SJCRH30 (cell line): ENCODE results near the gene COL4A2. TPM values are rescaled to one million over a fixed set of nuclear protein-coding genes. Genes with fewer than 3 reads are reported as not detected.

Experiments used
- DNase-seq, 2 experiments: peaks; one replicate each; pipeline ENCODE4 v3.0.0-alpha.2; 2015 to 2020
- H3K27ac ChIP-seq: fragments of 250-450 bp; sonication (Bioruptor Pico); 2 replicates; pipeline ENCODE4 v1.5.1; 2020; ENCODE audit warnings: mild to moderate bottlenecking, moderate library complexity
- H3K27me3 ChIP-seq: fragments of 250-450 bp; sonication (Bioruptor Pico); 2 replicates; pipeline ENCODE4 v1.5.1; 2020; ENCODE audit warnings: mild to moderate bottlenecking, moderate library complexity
- H3K36me3 ChIP-seq: fragments of 250-450 bp; sonication (Bioruptor Pico); 2 replicates; pipeline ENCODE4 v1.5.1; 2020; ENCODE audit warnings: mild to moderate bottlenecking, moderate library complexity
- H3K4me1 ChIP-seq: fragments of 250-450 bp; sonication (Bioruptor Pico); 2 replicates; pipeline ENCODE4 v1.5.1; 2020; ENCODE audit warnings: mild to moderate bottlenecking, moderate library complexity
- H3K4me3 ChIP-seq: fragments of 250-450 bp; sonication (Bioruptor Pico); 2 replicates; pipeline ENCODE4 v1.5.1; 2020; ENCODE audit warnings: mild to moderate bottlenecking, moderate library complexity
- H3K9me3 ChIP-seq: fragments of 250-450 bp; sonication (Bioruptor Pico); replicated peaks from 2 replicates; pipeline ENCODE4 v1.5.1; 2020; ENCODE audit warnings: mild to moderate bottlenecking, moderate library complexity
- total RNA-seq: library from RNA; depleted of rRNA; stranded (reverse); fragments of >200 nt; shearing (Covaris generic); gene quantifications from 2 replicates; pipeline ENCODE4 v1.2.3, GENCODE V29; 2014

Gene COL4A2
- total RNA-seq, 1 experiment from 2014 or later = 251 TPM

- Histone ChIP-seq H3K4me1 (no peaks in the 10 kb centered on the region; the same call in 1 of the 2 replicates), H3K9me3 (no peaks in the 10 kb centered on the region), H3K36me3 (peaks cover 42% of the 10 kb centered on the region), H3K27ac (no peak overlapping the region), H3K4me3 (no peak overlapping the region), H3K27me3 (no peaks in the 10 kb centered on the region)
- DNase-seq = no peak
Observed at GRCh38 chr13:110336681-110337080, 29.6 kb downstream of the COL4A2 start.

- no peak for DNase-seq
- Histone ChIP-seq H3K27me3 (no peaks in the 10 kb centered on the region), H3K36me3 (peaks cover 37% of the 10 kb centered on the region), H3K9me3 (no peaks in the 10 kb centered on the region), H3K4me1 (no peaks in the 10 kb centered on the region), H3K27ac (no peak overlapping the region), H3K4me3 (no peak overlapping the region)
Observed at GRCh38 chr13:110337247-110337646, 30.2 kb downstream of the COL4A2 start.

GRCh38 chr13:110338441-110339101 is 31.5 kb downstream of the COL4A2 start:
- no peaks in the 10 kb centered on the region for H3K9me3 ChIP-seq
- H3K36me3 ChIP-seq = peaks cover 32% of the 10 kb centered on the region
- H3K4me1 ChIP-seq = no peaks in the 10 kb centered on the region
- H3K27ac ChIP-seq = no peak overlapping the region
- H3K27me3 ChIP-seq = no peaks in the 10 kb centered on the region
- no peak overlapping the region for H3K4me3 ChIP-seq
- no peak for DNase-seq

- no peak overlapping the region for H3K4me3 ChIP-seq
- H3K36me3 ChIP-seq = peaks cover 37% of the 10 kb centered on the region
- DNase-seq = no peak
- no peak overlapping the region for H3K27ac ChIP-seq
- H3K27me3 ChIP-seq = no peaks in the 10 kb centered on the region
- peaks cover 5% of the 10 kb centered on the region; the same call in 1 of the 2 replicates for H3K9me3 ChIP-seq
- H3K4me1 ChIP-seq = no peaks in the 10 kb centered on the region
Observed at GRCh38 chr13:110339263-110339662, 32.2 kb downstream of the COL4A2 start.

DNA sequence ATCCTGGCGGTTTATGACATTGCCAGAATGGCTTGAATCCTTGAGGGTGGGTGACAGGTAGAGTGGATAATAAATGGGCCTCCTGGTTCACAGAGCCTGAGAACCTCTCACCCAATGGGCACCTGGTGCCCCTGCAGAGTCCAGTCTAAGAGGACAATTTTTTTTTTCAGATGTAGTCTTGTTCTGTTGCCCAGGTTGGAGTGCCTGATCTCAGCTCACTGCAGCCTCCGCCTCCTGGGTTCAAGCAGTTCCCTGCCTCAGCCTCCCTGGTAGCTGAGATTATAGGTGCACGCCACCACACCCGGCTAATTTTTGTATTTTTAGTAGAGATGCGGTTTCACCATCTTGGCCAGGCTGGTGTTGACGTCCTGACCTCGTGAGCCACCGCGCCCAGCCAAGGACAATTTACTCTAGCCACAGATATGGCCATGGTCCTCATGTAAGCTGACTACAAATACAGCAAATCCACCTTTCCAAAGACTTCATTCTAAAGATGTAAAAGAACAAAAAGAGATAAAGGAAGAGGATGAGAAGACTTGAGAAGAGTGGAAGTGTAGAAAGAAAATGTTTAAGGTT is 33.0 kb downstream of the COL4A2 start:
- Histone ChIP-seq H3K9me3 (peaks cover 5% of the 10 kb centered on the region; the same call in 1 of the 2 replicates), H3K4me3 (no peak overlapping the region), H3K4me1 (no peaks in the 10 kb centered on the region), H3K27me3 (no peaks in the 10 kb centered on the region), H3K27ac (no peak overlapping the region), H3K36me3 (peaks cover 38% of the 10 kb centered on the region; the same call in 1 of the 2 replicates)
- DNase-seq = no peak

DNA sequence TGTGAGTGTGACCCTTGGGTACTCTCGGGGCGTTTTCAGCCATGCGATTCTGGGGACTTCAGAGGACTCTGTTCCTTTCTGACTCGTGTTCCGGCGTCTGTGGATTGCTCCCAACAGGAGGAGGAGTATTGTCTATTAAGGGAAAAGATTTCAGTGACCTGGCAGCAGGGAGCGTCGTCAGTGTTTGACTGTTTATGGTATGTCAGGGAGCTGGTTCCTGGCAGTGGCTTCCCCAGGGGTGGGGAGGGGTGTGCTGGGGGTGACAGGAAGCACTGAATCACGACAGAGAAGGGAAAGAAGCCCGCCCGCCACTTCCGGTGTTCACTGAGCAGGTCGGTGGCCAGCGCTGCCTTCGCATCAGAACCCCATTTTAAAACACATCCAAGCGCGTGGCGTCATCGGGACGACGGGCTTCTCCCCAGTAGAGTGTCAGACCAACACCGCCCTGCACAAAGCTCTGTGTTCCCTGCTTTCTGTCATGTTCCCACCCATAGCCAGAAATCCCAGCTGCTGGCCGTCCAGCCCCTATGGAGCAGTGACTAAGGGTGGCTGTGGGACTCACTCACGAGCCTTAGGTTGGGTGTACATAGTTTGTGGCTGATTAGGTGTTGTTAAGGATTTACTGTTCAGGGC is 33.8 kb downstream of the COL4A2 start:
- no peak for DNase-seq
- H3K4me1 ChIP-seq = no peaks in the 10 kb centered on the region
- H3K36me3 ChIP-seq = peaks cover 32% of the 10 kb centered on the region; the same call in 1 of the 2 replicates
- H3K27ac ChIP-seq = no peak overlapping the region
- no peak overlapping the region for H3K4me3 ChIP-seq
- no peaks in the 10 kb centered on the region for H3K27me3 ChIP-seq
- peaks cover 5% of the 10 kb centered on the region; the same call in 1 of the 2 replicates for H3K9me3 ChIP-seq

GRCh38 chr13:110341445-110342244 is 34.6 kb downstream of the COL4A2 start:
- Histone ChIP-seq H3K9me3 (peaks cover 5% of the 10 kb centered on the region; the same call in 1 of the 2 replicates), H3K4me1 (no peaks in the 10 kb centered on the region), H3K27ac (no peak overlapping the region)

GRCh38 chr13:110342474-110342873 is 35.4 kb downstream of the COL4A2 start:
- Histone ChIP-seq H3K9me3 (peaks cover 5% of the 10 kb centered on the region; the same call in 1 of the 2 replicates), H3K27ac (no peak overlapping the region), H3K36me3 (peaks cover 26% of the 10 kb centered on the region; the same call in 1 of the 2 replicates), H3K4me1 (peaks cover 7% of the 10 kb centered on the region; the same call in 1 of the 2 replicates), H3K4me3 (no peak overlapping the region), H3K27me3 (no peaks in the 10 kb centered on the region)
- no peak for DNase-seq

More at GRCh38 chr13:110341445-110342244, 34.6 kb downstream of the COL4A2 start:
- Histone ChIP-seq H3K36me3 (peaks cover 28% of the 10 kb centered on the region; the same call in 1 of the 2 replicates), H3K4me3 (no peak overlapping the region), H3K27me3 (no peaks in the 10 kb centered on the region)
- no peak for DNase-seq

DNA sequence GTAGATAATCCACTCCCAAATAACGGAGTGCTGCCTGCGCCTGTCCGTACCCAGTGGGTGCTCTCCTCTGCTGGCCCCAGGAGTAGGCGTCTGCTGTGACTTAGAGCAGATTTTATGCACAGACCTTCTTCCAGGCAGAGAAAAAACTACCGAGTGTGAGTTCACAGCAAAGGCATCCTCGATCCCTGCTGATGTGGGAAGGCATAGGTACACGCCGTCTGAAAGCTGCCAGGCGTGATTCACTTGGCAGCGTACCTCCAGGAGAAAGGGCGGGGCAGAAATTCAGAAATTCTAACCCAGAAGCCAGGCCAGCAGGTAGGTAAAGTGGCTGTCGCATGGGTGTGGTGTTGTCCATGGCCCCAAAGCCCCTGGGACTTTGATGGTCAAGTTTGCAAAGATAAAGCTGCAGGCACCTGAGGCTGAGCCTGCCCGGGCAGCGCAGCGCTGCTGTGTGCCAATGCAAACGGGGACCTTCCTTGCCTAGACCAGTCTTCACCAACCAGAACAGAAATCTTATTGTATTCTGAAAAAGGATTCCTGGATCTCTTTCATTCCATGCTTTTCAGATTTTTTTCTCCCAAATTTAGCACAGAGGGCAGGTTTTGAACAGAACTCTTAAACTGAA is 36.3 kb downstream of the COL4A2 start:
- H3K36me3 ChIP-seq = peaks cover 26% of the 10 kb centered on the region; the same call in 1 of the 2 replicates
- peaks cover 15% of the 10 kb centered on the region for H3K4me1 ChIP-seq
- no peak for DNase-seq
- H3K4me3 ChIP-seq = no peak overlapping the region
- H3K27ac ChIP-seq = no peak overlapping the region
- H3K9me3 ChIP-seq = peaks cover 5% of the 10 kb centered on the region; the same call in 1 of the 2 replicates
- no peaks in the 10 kb centered on the region for H3K27me3 ChIP-seq

DNA sequence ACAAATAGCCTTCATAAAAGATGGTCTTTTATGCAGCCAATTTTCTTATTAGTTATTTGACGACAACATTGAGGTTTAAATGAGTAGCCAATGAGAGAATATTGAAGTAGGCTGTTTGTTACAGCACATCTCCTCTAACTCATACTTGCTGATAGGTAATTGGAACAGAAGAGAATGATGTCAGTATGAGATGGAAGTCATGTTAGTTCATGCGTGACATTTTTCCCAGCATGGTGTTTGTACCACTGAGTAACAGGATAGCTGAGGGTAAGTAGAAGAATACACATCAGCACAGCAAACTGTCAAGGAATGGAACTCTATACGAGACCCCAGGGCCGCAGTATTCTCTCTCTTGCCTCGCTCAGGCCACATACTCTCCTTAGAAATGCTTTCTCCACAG is 37.2 kb downstream of the COL4A2 start:
- Histone ChIP-seq H3K4me1 (peaks cover 25% of the 10 kb centered on the region), H3K27me3 (no peaks in the 10 kb centered on the region), H3K4me3 (no peak overlapping the region), H3K9me3 (peaks cover 5% of the 10 kb centered on the region; the same call in 1 of the 2 replicates), H3K27ac (no peak overlapping the region), H3K36me3 (peaks cover 24% of the 10 kb centered on the region; the same call in 1 of the 2 replicates)
- no peak for DNase-seq

GRCh38 chr13:110345266-110345665 is 38.2 kb downstream of the COL4A2 start:
- Histone ChIP-seq H3K4me3 (no peak overlapping the region), H3K9me3 (peaks cover 5% of the 10 kb centered on the region; the same call in 1 of the 2 replicates), H3K27ac (no peak overlapping the region), H3K4me1 (peaks cover 34% of the 10 kb centered on the region), H3K36me3 (peaks cover 21% of the 10 kb centered on the region; the same call in 1 of the 2 replicates), H3K27me3 (no peaks in the 10 kb centered on the region)
- DNase-seq = no peak

GRCh38 chr13:110345701-110346100 is 38.6 kb downstream of the COL4A2 start:
- no peak for DNase-seq
- no peak overlapping the region for H3K27ac ChIP-seq
- no peaks in the 10 kb centered on the region for H3K27me3 ChIP-seq
- H3K36me3 ChIP-seq = peaks cover 21% of the 10 kb centered on the region; the same call in 1 of the 2 replicates
- peaks cover 5% of the 10 kb centered on the region; the same call in 1 of the 2 replicates for H3K9me3 ChIP-seq
- peaks cover 38% of the 10 kb centered on the region for H3K4me1 ChIP-seq
- no peak overlapping the region for H3K4me3 ChIP-seq

- H3K36me3 ChIP-seq = peaks cover 21% of the 10 kb centered on the region; the same call in 1 of the 2 replicates
- H3K4me1 ChIP-seq = peaks cover 39% of the 10 kb centered on the region
- no peaks in the 10 kb centered on the region for H3K27me3 ChIP-seq
- no peak overlapping the region for H3K27ac ChIP-seq
- peaks cover 5% of the 10 kb centered on the region; the same call in 1 of the 2 replicates for H3K9me3 ChIP-seq
- no peak overlapping the region for H3K4me3 ChIP-seq
- no peak for DNase-seq
Observed at GRCh38 chr13:110346661-110347067, 39.6 kb downstream of the COL4A2 start.

- no peak overlapping the region for H3K4me3 ChIP-seq
- peaks cover 39% of the 10 kb centered on the region for H3K4me1 ChIP-seq
- no peaks in the 10 kb centered on the region for H3K27me3 ChIP-seq
- peak overlapping the region; percentile 60 for H3K27ac ChIP-seq
- no peak for DNase-seq
- H3K36me3 ChIP-seq = peaks cover 21% of the 10 kb centered on the region; the same call in 1 of the 2 replicates
- H3K9me3 ChIP-seq = peaks cover 5% of the 10 kb centered on the region; the same call in 1 of the 2 replicates
Observed at GRCh38 chr13:110347088-110347487, 40.0 kb downstream of the COL4A2 start.
